Pancreas (tissue), 10 donors: Measurements from ENCODE around the gene SIRT4. TPM values are rescaled to one million over a fixed set of nuclear protein-coding genes. Genes with fewer than 3 reads are reported as not detected.

ENCODE experiments used
- ATAC-seq, 4 donors: fragments of 200-7000 bp; cut with Tn5 transposase; one replicate each; pipeline versions ENCODE4 v1.8.0 to v1.9.1; 2020; ENCODE audit warnings: mild to moderate bottlenecking in 4 of 4, moderate library complexity in 4 of 4
- DNase-seq, 6 donors: peaks; one replicate each; pipeline ENCODE4 v3.0.0-alpha.2; 2020
- FAIRE-seq: peaks from 2 replicates; lab custom pipeline; 2012; peaks lifted over from hg19 to GRCh38; lab: Jason Lieb, UNC
- H3K27ac ChIP-seq, 4 donors: fragments of 200-600 bp; sonication (generic); 1 replicate in 3 of 4; 2 replicates in 1 of 4; pipeline versions ENCODE4 v1.5.0 to v1.8.0; 2020
- H3K27me3 ChIP-seq, 4 donors: fragments of 200-600 bp; one replicate each; pipeline ENCODE4 v1.8.0; 2021
- H3K36me3 ChIP-seq, 3 donors: fragments of 200-600 bp; sonication (generic) in 1 of 3; one replicate each; pipeline versions ENCODE4 v1.5.0 to v1.8.0; 2020 to 2021
- H3K4me1 ChIP-seq, 3 donors: fragments of 200-600 bp; one replicate each; pipeline ENCODE4 v1.8.0; 2021
- H3K4me3 ChIP-seq, 4 donors: fragments of 200-600 bp; sonication (generic) in 2 of 4; one replicate each; pipeline versions ENCODE4 v1.5.0 to v1.8.0; 2020 to 2021
- H3K9me3 ChIP-seq, 4 donors: fragments of 200-600 bp; one replicate each; pipeline ENCODE4 v1.8.0; 2021
- CTCF ChIP-seq, 4 donors: fragments of 200-600 bp; sonication (generic) in 3 of 4; IDR thresholded peaks; one replicate each; pipeline versions ENCODE4 v1.5.0 to v1.8.0; 2021; ENCODE audit warnings: antibody characterized with exemption in 4 of 4
- WGBS, 2 donors: extraction: QIAGEN DNeasy Blood & Tissue Kit; methylation state at CpG; one replicate each; pipeline ENCODE4 v1.1.7; 2013; 5-methylcytosine and 5-hydroxymethylcytosine counted together
- intact Hi-C, 3 donors: fragments of 100-400 bp; cut with DNase I; formaldehyde crosslinking; loops; one replicate each; pipeline versions ENCODE4 v1.11.1 to v1.14.2; 2022
- polyA plus RNA-seq, 2 donors: library from polyadenylated mRNA; stranded (reverse); fragments of 200-250 nt; gene quantifications; one replicate each; pipeline ENCODE4 v1.2.3, GENCODE V29; 2013
- total RNA-seq, 6 donors: library from RNA; stranded (reverse); fragmentation: NEBNext Ultra II Directional in 4 of 6; extraction: Animal tissue kit (Norgen Biotek cat#: 25700) in 4 of 6; gene quantifications; one replicate each; pipeline versions ENCODE4 v1.2.1 to v1.2.4, GENCODE V29; 2021 to 2023
- donor health status: healthy with polysubstance abuse.
- donor health status: DM: no; HTN: no; CAD: no; lungs with moderate emphysema.
- donor health status: DM: no; HTN: no; CAD: no.
- donor health status: control.
- donor health status: control.
- donor health status: Bipolar disorder and iron deficiency.
- donor health status: DM: yes; HTN: yes; CAD: no.
- donor health status: DM: no; HTN: no; CAD: no.
- donor health status: DM: no; HTN: no; CAD: no.
- donor health status: DM: yes; HTN: yes; CAD: no.

SIRT4 gene
- total and polyA plus RNA-seq, 8 donors = 0.56 to 2.4 (median 1.5) TPM

GRCh38 chr12:120346031-120346430 lies 43.9 kb downstream of the SIRT4 start:
- Histone ChIP-seq H3K36me3 (no peaks in the 10 kb centered on the region), H3K27me3 (no peaks in the 10 kb centered on the region), H3K27ac (no peak overlapping the region), H3K4me1 (peaks cover 9 to 15% (median 13%) of the 10 kb centered on the region in 3 donors), H3K9me3 (no peaks in the 10 kb centered on the region), H3K4me3 (no peak overlapping the region)
- TF ChIP-seq CTCF (IDR thresholded peaks at IDR 0.05) = no peak
- ATAC-seq (no peak), DNase-seq (peak in 1 of 6 donors; percentile 72), FAIRE-seq (no peak)
- 92 to 96% methylated on average over 15 of the region's 15 CpGs for WGBS, 2 donors
- intact Hi-C loops = no loop called here

- no peak for ATAC-seq
- Histone ChIP-seq H3K27me3 (no peaks in the 10 kb centered on the region), H3K9me3 (no peaks in the 10 kb centered on the region), H3K4me1 (peaks cover 15% of the 10 kb centered on the region in 3 donors), H3K36me3 (no peaks in the 10 kb centered on the region), H3K4me3 (no peak overlapping the region), H3K27ac (no peak overlapping the region)
- peak in 1 of 6 donors; percentile 39 for DNase-seq
- no peak for FAIRE-seq
- TF ChIP-seq CTCF (IDR thresholded peaks at IDR 0.05) = no peak
- 93 to 97% methylated on average over 7 of the region's 7 CpGs for whole genome bisulfite sequencing, 2 donors
- intact Hi-C loops = no loop called here
These were observed 44.6 kb downstream of the SIRT4 start for GRCh38 chr12:120346681-120347080.

GRCh38 chr12:120347766-120348165 lies 45.6 kb downstream of the SIRT4 start:
- TF ChIP-seq CTCF (IDR thresholded peaks at IDR 0.05) = no peak
- no peaks in the 10 kb centered on the region for H3K27me3 ChIP-seq
- peaks cover 15% of the 10 kb centered on the region in 3 donors for H3K4me1 ChIP-seq
- FAIRE-seq (no peak), ATAC-seq (no peak), DNase-seq (peak in 2 of 6 donors; percentile 20 to 46)
- no peaks in the 10 kb centered on the region for H3K9me3 ChIP-seq
- H3K27ac ChIP-seq = no peak overlapping the region
- no peaks in the 10 kb centered on the region for H3K36me3 ChIP-seq
- 96% methylated on average over 11 of the region's 11 CpGs for WGBS, 2 donors
- H3K4me3 ChIP-seq = no peak overlapping the region
- intact Hi-C loops = no loop called here

DNA sequence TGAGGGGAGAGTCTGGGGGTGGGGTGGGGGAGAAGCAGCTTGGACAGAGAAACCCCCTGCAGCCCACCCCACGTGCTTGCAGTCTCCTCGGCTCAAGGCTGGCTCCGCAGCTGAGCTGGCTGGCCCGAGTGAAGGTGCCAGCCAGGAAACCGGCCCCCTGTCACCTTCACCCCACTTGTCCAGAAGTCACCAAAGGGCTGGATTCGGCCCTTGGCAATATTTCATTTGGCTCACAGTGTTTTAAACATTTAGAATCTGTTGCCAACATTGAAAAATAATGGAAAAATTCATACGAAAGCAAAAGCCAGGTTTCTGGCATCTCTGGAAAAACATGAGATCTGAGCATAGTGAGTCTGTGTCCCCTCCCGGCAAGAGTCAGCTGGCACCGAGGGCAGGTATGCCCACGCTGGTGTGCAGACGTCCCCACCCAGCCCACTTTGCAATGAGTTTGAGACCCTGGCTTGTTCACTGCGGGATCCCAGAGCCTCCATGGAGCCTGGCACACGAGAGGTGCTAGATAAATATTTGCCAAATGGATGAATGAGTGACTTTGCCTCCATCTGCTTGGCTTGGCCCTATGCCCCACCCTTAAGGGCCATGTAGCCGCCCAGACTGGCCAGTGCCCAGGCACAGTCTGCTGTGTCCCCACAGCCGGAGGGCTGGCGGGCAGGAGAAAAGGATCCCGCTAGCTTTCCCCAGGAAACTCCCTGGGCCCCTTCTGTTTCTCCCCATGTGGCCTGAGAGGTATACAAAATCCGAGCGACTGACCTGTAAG lies 48.6 kb downstream of the SIRT4 start:
- DNase-seq (peak; percentile 82 to 95 (median 90)), ATAC-seq (peak; percentile 93 to 97 (median 95)), FAIRE-seq (no peak)
- Histone ChIP-seq H3K9me3 (no peaks in the 10 kb centered on the region), H3K4me1 (peaks cover 15% of the 10 kb centered on the region in 3 donors), H3K4me3 (peak overlapping the region in 2 of 4 donors; percentile 24 to 30), H3K27me3 (no peaks in the 10 kb centered on the region), H3K27ac (peak overlapping the region; percentile 55 to 71 (median 68)), H3K36me3 (no peaks in the 10 kb centered on the region)
- WGBS, 2 donors = 16 to 29% methylated on average over 19 of the region's 19 CpGs
- intact Hi-C loops = no loop called here
- TF ChIP-seq CTCF (IDR thresholded peaks at IDR 0.05) = no peak

- ATAC-seq (no peak), FAIRE-seq (no peak), DNase-seq (peak in 2 of 6 donors; percentile 3 to 10)
- WGBS, 2 donors = 76 to 95% methylated on average over 5 of the region's 5 CpGs
- intact Hi-C loops = no loop called here
- H3K36me3 ChIP-seq = no peaks in the 10 kb centered on the region
- no peaks in the 10 kb centered on the region for H3K9me3 ChIP-seq
- no peak overlapping the region for H3K27ac ChIP-seq
- no peaks in the 10 kb centered on the region for H3K27me3 ChIP-seq
- no peak overlapping the region for H3K4me3 ChIP-seq
- H3K4me1 ChIP-seq = peaks cover 15% of the 10 kb centered on the region in 3 donors
- no peak for TF ChIP-seq CTCF (IDR thresholded peaks at IDR 0.05)
These were observed 50.0 kb downstream of the SIRT4 start for GRCh38 chr12:120352117-120352516.
